GM12891 (cell line): ENCODE data around the gene DCTN5.

Experiments
- DNase-seq: peaks from one replicate; pipeline ENCODE4 v3.0.0; 2011; ENCODE audit warnings: low spot score; ENCODE audit not compliant: insufficient read length
- FAIRE-seq: peaks from 2 replicates; lab custom pipeline; 2011; peaks lifted over from hg19 to GRCh38; lab: Jason Lieb, UNC
- PAX5 ChIP-seq: IDR thresholded peaks from 2 replicates; pipeline ENCODE4 v1.6.1; 2011; ENCODE audit warnings: low read length, moderate library complexity, mild to moderate bottlenecking; ENCODE audit not compliant: insufficient read depth, severe bottlenecking
- POLR2A ChIP-seq: IDR thresholded peaks from 2 replicates; pipeline ENCODE4 v1.6.1; 2011; ENCODE audit warnings: low read depth, low read length, control low read depth
- POLR2AphosphoS5 ChIP-seq: IDR thresholded peaks from 2 replicates; pipeline ENCODE4 v1.6.1; 2011; ENCODE audit warnings: low read depth, low read length, control low read depth
- POU2F2 ChIP-seq: IDR thresholded peaks from 2 replicates; pipeline ENCODE4 v1.6.1; 2011; ENCODE audit warnings: low read depth, mild to moderate bottlenecking, control low read depth, low read length, moderate library complexity
- SPI1 ChIP-seq: IDR thresholded peaks from 2 replicates; pipeline ENCODE4 v1.6.1; 2011; ENCODE audit warnings: low read depth, low read length, control low read depth
- TAF1 ChIP-seq: IDR thresholded peaks from 2 replicates; pipeline ENCODE4 v1.6.1; 2011; ENCODE audit warnings: low read depth, low read length, control low read depth

The DCTN5 gene

GRCh38 chr16:23663918-23664317 lies 22.7 kb downstream of the DCTN5 start:
- FAIRE-seq (no peak), DNase-seq (no peak)
- TF ChIP-seq SPI1 (no peak), PAX5 (no peak), TAF1 (no peak)

- no peak for DNase-seq
- FAIRE-seq = no peak
- TF ChIP-seq POLR2AphosphoS5 (no peak), POLR2A (no peak), POU2F2 (no peak), PAX5 (no peak), TAF1 (no peak), SPI1 (no peak)
Observed at GRCh38 chr16:23666571-23667354, 25.5 kb downstream of the DCTN5 start.

- TF ChIP-seq PAX5 = no peak
- TF ChIP-seq POLR2AphosphoS5 = no peak
- TF ChIP-seq POU2F2 = no peak
- no peak for TF ChIP-seq POLR2A
- TF ChIP-seq TAF1 = no peak
- no peak for TF ChIP-seq SPI1
- no peak for FAIRE-seq
Observed at GRCh38 chr16:23667355-23667659, 26.0 kb downstream of the DCTN5 start.

GRCh38 chr16:23668225-23668624 lies 27.0 kb downstream of the DCTN5 start:
- TF ChIP-seq PAX5 = no peak
- no peak for TF ChIP-seq SPI1
- TF ChIP-seq POU2F2 = no peak
- no peak for TF ChIP-seq POLR2AphosphoS5
- no peak for TF ChIP-seq POLR2A
- TF ChIP-seq TAF1 = no peak
- no peak for FAIRE-seq
- no peak for DNase-seq

More at GRCh38 chr16:23667355-23667659, 26.0 kb downstream of the DCTN5 start:
- DNase-seq = no peak

- TF ChIP-seq POU2F2 (no peak), PAX5 (no peak), SPI1 (no peak), TAF1 (no peak), POLR2A (no peak), POLR2AphosphoS5 (no peak)
- FAIRE-seq (no peak), DNase-seq (no peak)
Observed at GRCh38 chr16:23668873-23669272, 27.6 kb downstream of the DCTN5 start.

- DNase-seq (no peak), FAIRE-seq (peak; percentile 76)
- TF ChIP-seq SPI1 = peak; percentile 67
- peak; percentile 44; the same call in 1 of the 2 replicates for TF ChIP-seq POLR2AphosphoS5
- TF ChIP-seq TAF1 = no peak
- TF ChIP-seq POU2F2 = peak; percentile 88
- peak; percentile 97 for TF ChIP-seq PAX5
- no peak for TF ChIP-seq POLR2A
Observed at GRCh38 chr16:23670137-23670776, 29.0 kb downstream of the DCTN5 start.

- TF ChIP-seq TAF1 (no peak), POLR2A (no peak), SPI1 (no peak), PAX5 (no peak), POU2F2 (no peak), POLR2AphosphoS5 (no peak)
- no peak for FAIRE-seq
- DNase-seq = no peak
Observed at GRCh38 chr16:23673971-23674614, 32.8 kb downstream of the DCTN5 start.

- FAIRE-seq = no peak
- no peak for DNase-seq
- no peak for TF ChIP-seq PAX5
- no peak for TF ChIP-seq SPI1
- TF ChIP-seq TAF1 = no peak
- TF ChIP-seq POLR2A = no peak
Observed at GRCh38 chr16:23676924-23677480, 35.7 kb downstream of the DCTN5 start.
